ENCODE measurements around the gene SH3BP4.

The SH3BP4 gene

DNA sequence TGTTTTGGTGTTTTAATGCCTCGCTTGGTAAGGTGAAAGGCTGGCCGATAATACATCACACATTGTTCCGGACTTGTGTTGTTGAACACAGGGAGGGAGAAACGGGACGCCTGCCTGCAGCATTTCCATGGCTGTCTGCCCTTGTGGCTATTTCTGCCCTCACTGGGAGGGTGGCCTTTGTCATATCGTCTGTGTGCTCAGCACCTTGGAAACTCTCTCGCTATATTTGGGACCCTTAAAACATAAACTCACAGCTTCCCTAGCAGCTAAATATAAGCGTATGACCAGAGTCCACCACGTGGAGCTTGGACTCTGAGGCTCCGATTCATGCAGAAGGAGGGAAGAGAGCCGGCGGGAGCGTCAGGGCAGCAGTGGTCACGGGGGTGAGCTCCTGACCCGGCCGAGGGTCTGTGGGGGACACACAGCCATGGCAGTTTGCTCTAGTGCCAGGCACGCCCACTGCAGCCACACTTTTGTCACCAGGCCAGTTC, 111.7 kb downstream of the SH3BP4 start:
- DNase-seq: no peak

DNA sequence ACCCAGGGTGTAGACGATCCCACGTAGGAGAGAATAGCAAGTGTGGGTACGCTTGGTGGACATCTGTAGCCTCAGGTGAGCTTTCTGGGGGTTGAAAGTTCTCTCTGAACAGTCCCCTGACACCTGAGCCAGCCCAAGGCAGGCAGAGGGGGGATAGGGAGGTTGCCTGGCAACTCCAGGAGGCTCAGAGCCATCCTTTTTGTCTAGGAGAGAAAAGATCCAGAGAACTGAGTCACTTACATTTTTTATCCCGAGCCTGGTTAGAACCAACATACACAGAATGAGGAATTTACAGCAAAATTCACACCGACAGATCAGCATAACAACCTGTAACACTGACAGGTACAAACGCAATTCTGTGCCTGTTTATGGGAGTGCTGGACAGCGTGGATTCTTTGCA, 113.2 kb downstream of the SH3BP4 start:
- DNase-seq: no peak

DNA sequence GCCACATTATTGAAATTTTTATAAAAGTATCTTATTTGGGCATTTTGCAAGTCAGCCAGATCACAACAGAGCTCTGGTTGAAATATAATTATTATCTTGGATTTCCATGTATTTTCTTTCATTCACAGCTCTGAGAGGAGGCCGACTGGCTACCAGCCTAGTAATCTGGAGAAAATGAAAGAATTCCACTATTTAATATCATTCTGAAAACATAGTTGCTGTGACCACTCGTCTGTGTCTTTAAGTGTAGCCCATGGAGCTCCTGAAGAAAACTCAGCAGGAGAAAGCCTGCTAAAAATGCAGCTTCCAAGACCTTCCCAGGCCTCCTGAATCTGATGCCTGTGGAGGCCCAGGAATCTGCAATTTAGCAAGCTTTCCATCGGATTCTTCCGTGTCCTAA, 114.7 kb downstream of the SH3BP4 start:
- no peak for DNase-seq

DNA sequence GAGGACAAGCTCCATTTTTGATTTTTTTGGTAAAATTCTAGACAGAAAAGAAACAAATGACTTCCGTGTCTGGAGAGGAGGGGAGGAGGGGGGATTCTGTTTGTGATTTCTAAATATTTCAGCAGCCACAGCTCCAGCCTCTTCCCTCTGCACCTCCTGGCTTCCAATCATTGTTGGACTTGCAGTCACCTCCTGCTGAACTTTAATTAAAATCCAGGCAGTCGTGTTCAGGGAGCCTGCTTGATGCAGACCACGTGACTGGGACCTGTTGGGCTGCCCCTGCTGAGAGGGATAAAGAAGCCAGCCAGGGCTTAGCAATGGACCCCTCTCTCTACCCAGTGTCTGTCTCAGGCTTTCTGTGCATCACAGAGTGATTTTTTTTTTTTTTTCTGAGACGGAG, 115.1 kb downstream of the SH3BP4 start:
- DNase-seq: no peak

DNA sequence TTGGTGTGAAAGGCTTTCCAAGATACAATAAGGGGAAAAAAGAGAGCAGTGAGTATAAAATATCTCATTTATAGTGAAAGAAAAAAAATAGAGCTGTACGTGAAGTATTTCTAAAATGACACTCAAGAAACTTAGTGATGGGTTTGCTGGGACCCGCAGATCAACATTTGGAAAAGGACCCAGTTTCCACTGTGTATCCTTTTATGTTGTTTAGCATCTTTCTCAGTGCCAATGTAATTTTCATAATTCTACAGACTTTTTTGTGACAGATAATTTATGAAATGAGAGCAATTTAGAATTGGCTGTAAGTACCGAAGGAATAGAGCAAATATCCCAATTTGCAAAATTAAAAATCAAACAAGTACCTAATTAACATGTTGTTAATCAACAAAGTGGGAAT, 116.9 kb downstream of the SH3BP4 start:
- DNase-seq: no peak

DNA sequence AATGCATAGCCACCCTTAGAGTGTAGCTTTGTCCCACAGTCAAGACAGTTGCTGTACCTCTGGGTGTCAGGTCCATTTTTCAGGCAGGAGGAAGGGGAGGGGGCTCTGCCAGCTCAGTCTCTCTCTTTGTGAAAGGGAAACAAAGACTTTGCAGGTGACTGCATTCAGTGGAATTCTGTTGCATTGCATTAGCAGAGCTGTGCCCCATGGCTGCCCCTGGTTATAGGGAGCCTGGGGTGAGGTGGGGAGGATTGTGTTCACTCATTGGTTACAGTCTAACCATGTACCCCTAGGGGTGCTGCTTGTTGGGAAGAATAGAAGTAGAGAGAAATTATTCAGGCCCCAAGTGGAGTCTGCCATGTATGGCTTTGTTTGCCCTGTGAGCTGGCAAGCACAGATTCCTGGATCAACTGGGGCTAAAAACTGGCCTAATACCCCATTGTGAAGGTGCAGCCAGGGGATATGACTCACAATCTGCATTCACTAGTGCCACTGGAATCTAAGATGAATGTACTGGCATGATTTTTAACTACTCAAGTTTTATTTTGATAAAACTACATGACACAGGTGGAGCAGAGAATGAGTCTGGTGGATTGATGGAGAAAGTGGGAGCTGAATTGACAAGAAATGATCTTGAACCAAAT, 118.4 kb downstream of the SH3BP4 start:
- no peak for DNase-seq

DNA sequence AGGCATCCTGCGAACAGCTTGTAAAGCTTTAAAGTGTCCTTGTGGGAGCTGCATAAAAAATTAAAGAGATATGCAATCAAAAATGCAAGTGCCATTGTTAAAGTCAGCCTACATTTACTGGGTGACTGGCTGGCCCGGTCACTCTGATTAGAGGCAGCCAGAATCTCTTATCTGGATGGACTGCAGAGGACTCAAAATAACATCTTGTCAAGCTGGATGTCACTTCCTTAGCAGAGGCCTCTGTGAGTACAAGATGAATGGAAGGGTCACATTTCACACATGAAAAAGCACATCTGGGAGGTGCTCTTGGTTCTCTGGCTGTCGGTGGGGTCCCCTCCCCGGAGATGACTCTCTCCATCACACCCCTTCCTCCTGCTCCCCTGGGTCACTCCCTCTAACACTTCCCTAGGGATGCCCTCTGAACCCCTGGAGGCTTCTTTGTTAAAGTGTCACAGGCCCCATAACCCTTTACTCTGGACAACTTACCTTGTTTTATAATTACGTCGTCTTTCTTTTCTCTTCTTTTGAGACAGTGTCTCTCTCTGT, 122.1 kb downstream of the SH3BP4 start:
- DNase-seq: no peak

DNA sequence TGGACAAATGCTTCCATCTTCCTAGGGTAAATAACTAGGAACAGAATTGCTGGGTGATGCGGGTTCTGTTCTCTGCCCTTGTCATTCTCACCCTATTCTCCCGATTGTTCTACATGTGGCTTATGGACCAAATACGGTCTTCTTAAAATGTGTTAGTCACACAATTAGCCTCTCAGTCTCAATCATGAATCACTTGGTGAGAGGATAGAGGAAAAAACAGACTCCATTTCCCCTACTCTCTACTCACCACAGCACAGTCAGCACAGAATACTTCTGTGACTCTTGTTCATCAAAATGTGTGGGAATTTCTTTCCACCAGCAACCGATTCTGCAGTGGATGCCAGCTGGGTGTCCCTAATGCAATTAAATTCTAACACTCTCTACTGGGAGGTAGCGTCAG, 125.2 kb downstream of the SH3BP4 start:
- no peak for DNase-seq

DNA sequence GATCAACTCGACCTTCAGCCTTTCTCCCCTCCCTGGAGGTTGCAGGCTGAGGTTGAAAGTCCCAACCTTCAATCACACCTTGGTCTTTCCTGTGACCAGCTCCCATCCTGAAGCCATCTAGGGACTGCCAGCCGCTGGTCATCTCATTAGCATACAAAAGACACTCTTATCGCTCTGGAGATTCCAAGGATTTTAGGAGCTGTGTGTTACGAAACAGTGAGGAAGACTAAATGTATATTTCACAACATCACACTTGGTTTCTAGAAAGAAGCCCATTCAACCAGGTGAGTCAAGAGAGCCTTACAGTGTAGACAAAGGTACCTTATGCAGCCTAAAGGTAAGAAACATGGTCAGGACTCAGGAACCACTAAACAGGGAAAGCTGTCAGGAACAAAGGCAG, 126.4 kb downstream of the SH3BP4 start:
- DNase-seq: no peak

DNA sequence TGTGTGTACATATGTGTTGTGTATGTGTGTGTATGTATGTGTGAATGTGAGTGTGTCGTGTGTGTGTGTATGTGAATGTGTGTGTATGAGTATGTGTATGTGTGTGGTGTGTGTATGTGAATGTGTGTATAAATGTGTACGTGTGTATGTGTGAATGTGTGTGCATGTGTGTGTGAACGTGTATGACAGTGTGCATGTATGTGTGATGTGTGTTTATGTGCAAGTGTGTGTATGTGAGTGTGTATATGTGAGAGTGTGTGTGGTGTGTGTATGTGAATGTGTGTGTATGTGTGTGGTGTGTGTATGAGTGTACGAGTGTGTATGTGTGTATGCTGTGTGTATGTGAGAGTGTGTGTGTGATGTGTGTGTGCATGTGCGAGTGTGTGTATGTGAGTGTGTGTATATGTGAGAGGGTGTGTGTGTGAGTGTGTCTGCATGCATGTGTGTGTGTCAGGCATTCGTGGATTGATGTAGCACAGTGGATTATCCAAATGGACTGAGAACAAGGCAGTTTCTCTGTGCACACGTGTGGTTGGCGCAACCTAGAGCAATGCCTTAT, 127.2 kb downstream of the SH3BP4 start:
- no peak for DNase-seq

DNA sequence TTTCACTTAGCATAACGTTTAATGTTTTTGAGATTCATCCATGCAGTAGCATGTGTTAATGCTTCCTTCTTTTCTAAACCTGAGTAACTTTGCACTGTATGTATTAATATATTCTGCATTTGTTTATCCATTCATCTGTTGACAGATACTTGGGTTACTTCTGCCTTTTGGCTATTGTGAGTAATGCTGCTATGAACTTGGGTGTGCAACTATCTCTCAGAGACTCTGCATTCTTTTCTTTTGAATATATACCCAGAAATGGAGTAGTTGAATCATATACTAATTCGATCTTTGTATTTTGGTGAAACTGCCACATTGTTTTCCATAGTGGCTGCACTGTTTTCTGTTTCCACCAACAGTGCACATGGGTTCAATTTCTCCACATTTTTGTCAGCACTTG, 128.3 kb downstream of the SH3BP4 start:
- DNase-seq: no peak

DNA sequence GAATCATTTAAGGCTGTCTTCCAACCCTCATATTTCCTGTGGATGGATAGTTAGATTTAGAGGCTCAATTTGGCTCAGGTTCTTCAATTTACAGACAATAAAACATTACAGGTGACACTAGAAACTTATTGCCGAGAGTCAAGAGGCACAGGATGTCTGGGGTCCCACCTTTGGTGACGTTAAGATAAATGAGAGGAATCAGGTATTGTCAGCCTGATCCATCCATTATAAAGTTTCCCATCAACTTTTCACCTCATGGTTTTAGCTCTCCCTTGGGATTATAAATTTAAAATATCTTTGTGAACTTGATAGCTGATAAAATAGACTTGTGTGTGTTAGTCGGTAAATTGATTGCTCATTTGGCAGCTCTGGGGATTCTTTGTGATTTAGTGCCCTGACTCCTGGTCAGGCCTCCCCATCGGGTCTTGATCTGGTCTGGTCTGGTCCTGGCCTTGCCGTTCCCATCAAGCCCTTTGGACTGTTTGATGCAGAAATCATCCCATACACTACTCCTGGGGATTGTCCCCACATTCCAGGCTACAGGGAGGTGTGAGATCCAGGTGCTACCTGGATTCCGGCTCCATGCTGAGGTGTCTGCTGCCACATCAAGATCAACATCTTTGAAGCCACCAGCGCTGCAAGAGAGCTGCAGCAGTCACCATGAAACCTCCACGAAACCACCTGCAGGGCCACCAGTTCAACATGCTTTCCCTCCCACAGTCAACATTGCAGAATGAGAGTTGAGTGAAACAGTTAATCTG, 130.9 kb downstream of the SH3BP4 start:
- no peak for DNase-seq

DNA sequence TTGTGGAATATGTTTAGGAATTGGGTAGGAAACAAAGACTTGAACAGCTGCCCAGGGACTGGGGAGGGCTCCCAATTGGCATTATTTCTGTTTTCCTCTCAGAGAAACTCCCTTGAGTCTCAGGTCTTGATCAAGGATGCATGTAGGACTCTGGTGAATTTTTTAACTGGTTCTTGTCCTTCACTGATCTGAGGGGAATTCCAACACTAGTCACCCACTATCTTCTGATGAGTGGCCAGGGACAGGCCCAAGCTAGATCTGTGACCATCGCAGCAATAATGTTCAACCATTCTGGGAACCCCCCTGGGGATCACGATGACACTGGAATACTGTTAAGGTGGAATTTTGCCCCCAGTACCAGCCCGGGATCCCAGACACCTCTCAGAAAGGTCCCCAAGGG, 132.0 kb downstream of the SH3BP4 start:
- no peak for DNase-seq

DNA sequence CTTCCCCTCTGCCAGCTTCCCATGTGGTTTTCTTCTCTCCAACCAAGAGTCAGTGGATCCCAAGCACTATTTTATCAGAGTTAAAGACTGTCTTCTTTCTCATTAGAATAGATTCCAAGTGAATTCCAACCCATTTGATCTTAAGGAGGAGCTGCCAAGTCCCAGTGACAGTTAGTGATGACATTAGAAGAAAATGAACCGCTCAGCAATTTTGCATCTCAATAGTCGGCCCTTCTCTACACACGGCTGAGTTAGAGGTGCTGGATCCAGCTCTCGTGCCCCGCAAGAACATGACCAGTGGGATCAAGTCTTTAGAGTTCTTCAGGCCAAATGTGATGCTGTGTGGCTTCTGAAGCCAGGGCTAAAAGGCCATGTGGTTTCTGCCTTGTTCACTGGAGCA, 132.6 kb downstream of the SH3BP4 start:
- no peak for DNase-seq

DNA sequence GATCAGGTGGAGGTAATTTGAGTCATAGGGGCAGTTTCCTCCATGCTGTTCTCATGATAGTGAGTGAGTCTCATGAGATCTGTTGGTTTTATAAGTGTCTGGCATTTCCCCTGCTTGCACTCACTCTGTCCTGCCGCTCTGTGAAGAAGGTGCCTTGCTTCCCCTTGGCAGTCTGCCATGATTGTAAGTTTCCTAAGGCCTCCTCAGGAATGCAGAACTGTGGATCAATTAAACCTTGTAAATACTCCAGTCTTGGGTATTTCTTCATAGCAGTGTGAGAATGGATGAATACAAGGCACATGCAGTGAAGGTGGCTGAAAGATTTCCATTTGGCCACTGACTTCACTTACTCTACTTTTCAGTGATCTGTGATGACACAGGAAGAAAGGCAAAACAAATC, 133.7 kb downstream of the SH3BP4 start:
- DNase-seq: no peak

DNA sequence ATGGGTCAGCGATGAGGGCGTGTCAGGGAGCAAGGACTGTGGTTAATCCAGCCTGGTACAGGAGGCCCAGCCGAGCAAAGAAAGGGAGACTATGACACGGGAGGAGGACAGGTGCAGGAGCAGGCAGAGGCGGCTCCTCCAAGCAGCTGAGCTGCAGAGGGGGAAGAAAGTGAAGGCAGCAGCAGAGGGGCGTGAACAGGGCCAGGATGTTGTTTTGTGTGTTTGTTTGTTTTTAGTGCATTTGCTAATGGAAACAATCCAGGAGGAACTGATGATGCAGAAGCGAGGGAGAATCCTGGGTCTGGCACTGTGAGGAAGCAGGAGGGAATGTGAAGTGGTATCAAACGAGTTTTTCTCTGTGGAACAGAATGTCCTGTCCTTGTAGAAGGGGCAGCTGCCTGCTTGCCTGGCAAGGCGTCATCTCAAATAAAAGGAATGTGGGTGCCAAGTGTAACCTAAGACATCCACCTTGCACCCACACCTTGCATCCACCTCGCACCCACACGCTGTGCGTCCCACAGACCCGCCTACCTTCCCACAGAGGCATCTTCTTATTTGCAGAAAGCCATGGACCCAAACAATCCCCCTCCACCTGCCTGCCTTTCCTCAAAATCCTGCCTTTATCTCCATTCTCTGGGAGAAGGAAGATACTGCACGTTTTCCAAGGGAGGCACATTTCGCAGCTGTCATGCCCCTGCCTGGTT, 134.8 kb downstream of the SH3BP4 start:
- DNase-seq: no peak

DNA sequence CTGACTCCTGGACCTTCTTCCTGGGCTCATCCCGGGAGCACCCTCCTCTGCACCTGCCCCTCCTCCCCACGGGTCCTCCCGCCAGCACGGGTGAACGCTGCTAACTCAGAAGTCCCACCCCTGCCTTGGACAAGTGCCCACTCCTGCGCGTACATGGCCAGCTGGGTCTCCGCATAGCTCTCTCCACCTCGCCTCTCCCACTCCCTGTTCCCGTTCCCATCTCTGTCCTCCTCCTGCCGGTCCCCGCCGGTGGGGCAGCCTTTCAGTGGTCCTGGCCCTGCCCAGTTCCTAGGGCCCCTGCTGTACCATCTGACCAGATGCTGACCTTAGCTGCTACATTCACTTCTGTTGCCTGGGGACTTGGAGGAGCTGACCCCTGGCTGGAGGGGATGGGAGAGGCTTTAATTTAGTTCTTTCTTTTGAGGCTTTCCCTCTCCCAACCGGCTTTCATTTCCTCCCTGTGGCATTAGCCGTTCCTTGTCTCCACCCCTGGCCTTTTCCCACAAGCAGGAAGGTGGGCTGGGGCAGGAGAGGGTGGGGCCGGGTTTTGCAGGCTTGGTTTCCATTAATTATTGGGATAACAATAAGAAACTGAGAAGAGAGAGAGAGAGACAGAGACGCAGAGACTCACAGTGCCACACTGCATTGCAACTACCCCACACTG, 136.1 kb downstream of the SH3BP4 start:
- no peak for DNase-seq

DNA sequence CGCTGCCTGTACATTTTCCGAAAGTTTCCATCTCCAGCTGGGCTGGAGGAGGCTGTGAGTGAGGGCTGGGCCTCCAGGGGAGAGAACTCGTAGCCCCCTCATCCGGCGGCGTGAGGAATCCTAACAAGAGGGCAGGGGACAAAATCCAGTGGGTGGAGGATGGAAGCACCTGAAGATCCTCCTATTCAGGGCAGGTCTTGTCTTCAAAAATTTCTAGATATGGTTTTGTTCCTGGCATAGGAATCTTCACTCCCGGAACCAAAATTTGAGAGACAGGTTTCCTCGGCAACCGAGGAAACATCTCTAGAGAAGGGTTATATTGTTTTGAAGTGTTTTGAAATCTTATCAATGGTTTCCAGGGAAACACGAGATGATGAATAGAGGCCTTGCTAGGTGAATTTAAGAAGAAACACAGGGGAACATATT, 136.7 kb downstream of the SH3BP4 start:
- DNase-seq: no peak

DNA sequence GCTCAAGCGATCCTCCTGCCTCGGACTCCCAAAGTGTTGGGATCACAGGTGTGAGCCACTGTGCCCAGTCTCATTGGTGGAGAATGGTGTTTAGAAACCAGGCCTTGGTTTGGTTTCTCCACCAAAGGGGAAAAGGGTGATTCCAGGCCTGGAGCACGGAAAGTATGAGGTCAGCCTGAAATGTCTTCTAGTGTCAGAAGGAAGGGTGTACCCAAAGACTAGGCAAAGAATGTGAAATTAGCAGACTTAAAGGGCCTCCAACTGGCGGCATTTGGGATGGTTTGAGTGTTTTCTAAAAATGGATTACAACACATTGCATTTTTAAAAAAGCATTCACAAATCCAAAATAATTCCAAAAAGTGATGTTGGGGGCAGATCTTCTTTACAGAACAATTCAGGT, 139.6 kb downstream of the SH3BP4 start:
- no peak for DNase-seq

DNA sequence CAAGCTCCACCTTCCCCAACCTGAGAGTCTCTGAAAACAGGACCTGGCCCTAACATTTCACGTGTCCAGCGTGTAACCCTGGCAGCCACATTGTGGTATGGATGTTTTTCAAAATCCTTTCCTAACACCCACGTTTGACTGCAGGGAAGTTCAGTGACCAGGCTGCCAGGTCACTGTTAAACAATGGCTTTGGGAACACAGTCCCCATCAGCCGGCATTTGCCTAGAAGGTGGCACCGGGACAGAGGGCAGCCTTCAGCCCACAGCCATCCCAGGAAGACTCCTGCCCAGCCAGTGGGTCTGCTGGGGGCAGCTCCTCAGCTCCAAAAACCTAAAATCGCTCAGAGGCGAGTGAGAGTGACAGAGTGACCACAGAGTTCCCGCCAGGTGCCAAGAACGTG, 140.2 kb downstream of the SH3BP4 start:
- no peak for DNase-seq

DNA sequence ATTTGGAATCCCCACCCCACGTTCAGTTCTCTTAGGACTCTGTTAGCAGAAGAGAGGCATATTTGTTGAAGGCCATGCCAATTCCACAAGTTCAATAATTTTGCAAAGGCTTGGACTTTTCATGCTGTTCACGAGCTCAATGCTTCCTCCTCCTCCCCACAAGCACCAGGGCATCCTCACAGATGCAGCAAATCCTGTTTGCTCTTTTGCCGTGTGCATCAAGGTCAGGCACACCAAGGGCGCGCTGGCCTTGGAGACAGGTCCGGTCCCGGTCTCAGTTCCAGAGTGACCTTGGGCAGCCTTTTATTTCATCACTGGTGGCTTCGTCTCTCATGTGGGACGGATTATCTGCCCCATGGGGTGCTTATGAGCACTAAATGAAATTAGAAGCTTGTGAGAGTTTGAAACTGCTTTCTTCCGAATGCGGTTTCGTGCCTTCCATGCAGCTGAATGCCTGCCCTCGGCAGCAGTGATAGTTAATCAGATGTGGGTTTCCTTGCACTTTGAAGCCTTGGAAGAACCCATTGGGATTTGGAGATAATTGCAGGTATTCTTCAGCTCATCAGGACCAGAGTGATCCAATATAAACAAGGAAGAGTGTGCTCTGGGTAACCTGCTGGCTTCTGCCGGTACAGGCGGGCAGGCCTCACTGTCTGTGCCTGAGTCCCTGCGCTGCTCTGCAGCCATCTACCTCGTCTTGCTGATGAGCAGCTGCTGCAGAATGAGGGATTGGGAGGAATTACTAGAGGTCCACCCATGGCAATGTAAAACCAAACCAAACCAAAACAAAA, 140.8 kb downstream of the SH3BP4 start:
- no peak for DNase-seq

DNA sequence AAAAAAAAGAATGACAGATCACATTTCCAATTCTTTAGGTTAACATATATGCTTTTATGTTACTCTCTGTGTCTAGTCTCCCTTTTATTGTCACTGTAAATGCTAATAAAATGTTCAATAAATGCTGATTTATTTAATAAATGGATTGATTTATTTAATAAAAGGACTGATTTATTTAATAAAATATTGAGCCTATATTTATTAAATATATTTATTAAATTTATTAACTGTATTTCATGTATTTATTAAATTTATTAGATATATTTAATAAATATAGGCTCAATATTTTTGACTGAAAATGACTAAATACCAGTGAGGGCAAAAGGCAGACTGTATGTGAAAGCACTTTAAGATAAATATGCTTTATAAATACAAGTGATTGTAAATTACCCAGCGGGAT, 142.6 kb downstream of the SH3BP4 start:
- no peak for DNase-seq
